Measurements from ENCODE around the gene FASTKD2. TPM values are rescaled to one million over a fixed set of nuclear protein-coding genes. Genes with fewer than 3 reads are reported as not detected.

FASTKD2 gene
- total RNA-seq, 3 donors from 2014 or later = 29.3 to 52.7 (median 32.4) TPM

DNA sequence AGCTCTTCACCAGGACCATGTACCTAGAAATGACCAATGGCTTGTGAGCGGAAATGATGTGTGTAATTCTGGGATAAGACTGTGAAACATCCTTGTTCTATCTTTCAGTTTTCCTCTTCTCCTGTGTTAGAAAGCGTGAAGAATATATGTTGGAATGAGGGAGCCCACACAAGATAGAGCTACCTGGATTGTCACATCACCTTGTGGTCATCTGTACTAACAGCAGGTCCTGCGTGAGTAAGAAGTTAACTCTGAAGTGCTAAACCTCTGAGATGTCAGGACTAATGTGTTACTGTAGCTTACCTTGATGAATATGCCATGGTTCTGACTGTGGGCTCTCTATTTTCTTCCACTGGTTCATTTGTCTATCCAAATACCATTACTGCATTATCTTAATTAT, 75.6 kb downstream of the FASTKD2 start:
- Histone ChIP-seq H3K27ac (no peak overlapping the region), H3K36me3 (no peaks in the 10 kb centered on the region), H3K4me3 (no peak overlapping the region), H3K9me3 (no peaks in the 10 kb centered on the region), H3K27me3 (no peaks in the 10 kb centered on the region), H3K4me1 (no peaks in the 10 kb centered on the region)
- TF ChIP-seq CTCF (IDR thresholded peaks at IDR 0.05) (no peak), POLR2A (IDR thresholded peaks at IDR 0.05) (no peak), POLR2AphosphoS5 (IDR thresholded peaks at IDR 0.05) (no peak)
- DNase-seq (ENCODE audit: low spot score in 2 of 2) = no peak
- intact Hi-C loops (cut with DNase I; ENCODE audit: low total_unique reads) = no loop called here

Other genes starting within 250 kb of the FASTKD2 start
- not detected for gene FAM237A, start 123.1 kb upstream of the FASTKD2 start, total RNA-seq
- gene DYTN, start 47.2 kb upstream of the FASTKD2 start, total RNA-seq = not detected
- gene MDH1B, start 278 bp upstream of the FASTKD2 start, total RNA-seq = 1 to 10 TPM in 2 of 3 donors, under 1 TPM in 1; 0.64 to 4.7 (median 2.0) TPM
- 1 to 10 TPM in 1 of 3 donors, under 1 TPM in 2; 0.66 to 1.6 (median 0.96) TPM for gene CPO, start 173.9 kb downstream of the FASTKD2 start, total RNA-seq

All from breast epithelium (tissue), 4 donors.